GM23338 (cell line): ENCODE results near the gene CARMIL1. TPM values are rescaled to one million over a fixed set of nuclear protein-coding genes. Genes with fewer than 3 reads are reported as not detected.

Experiments
- ATAC-seq: fragments of 200-7000 bp; cut with Tn5 transposase; 3 replicates; pipeline ENCODE4 v1.9.1; 2020
- DNase-seq: peaks from one replicate; pipeline ENCODE4 v3.0.0-alpha.2; 2015; ENCODE audit warnings: low spot score
- H2AFZ ChIP-seq: fragments of 200-600 bp; sonication (generic); 2 replicates; pipeline ENCODE4 v1.8.0; 2016; ENCODE audit warnings: antibody characterized with exemption, mild to moderate bottlenecking, moderate library complexity
- H3F3A ChIP-seq: fragments of 200-600 bp; sonication (generic); replicated peaks from 2 replicates; pipeline ENCODE4 v1.8.0; 2017; ENCODE audit warnings: antibody characterized with exemption, mixed run types, low read depth
- H3K27ac ChIP-seq: fragments of 200-600 bp; sonication (generic); 2 replicates; pipeline ENCODE4 v1.6.1; 2016; ENCODE audit warnings: low read depth
- H3K27me3 ChIP-seq: fragments of 200-600 bp; sonication (generic); 2 replicates; pipeline ENCODE4 v1.8.0; 2016; ENCODE audit warnings: mild to moderate bottlenecking, mixed run types, moderate library complexity; ENCODE audit not compliant: insufficient read depth
- H3K36me3 ChIP-seq: fragments of 200-600 bp; sonication (generic); 2 replicates; pipeline ENCODE4 v1.8.0; 2016; ENCODE audit warnings: mild to moderate bottlenecking; ENCODE audit not compliant: insufficient read depth
- H3K4me1 ChIP-seq: fragments of 200-600 bp; sonication (generic); 2 replicates; pipeline ENCODE4 v1.8.0; 2016; ENCODE audit warnings: mild to moderate bottlenecking, moderate library complexity; ENCODE audit not compliant: insufficient read depth
- H3K4me2 ChIP-seq: fragments of 200-600 bp; sonication (generic); 2 replicates; pipeline ENCODE4 v1.7.1; 2017; ENCODE audit warnings: mixed run types
- H3K4me3 ChIP-seq: fragments of 200-600 bp; sonication (generic); 2 replicates; pipeline ENCODE4 v1.6.1; 2016; ENCODE audit warnings: mixed run types
- H3K79me2 ChIP-seq: fragments of 200-600 bp; sonication (generic); replicated peaks from 2 replicates; pipeline ENCODE4 v1.8.0; 2017; ENCODE audit warnings: mild to moderate bottlenecking; ENCODE audit not compliant: insufficient read depth
- H3K9me2 ChIP-seq: fragments of 200-600 bp; sonication (generic); 2 replicates; pipeline ENCODE4 v1.8.0; 2017; ENCODE audit not compliant: insufficient read depth
- H4K20me1 ChIP-seq: fragments of 200-600 bp; sonication (generic); replicated peaks from 2 replicates; pipeline ENCODE4 v1.8.0; 2017; ENCODE audit warnings: mild to moderate bottlenecking; ENCODE audit not compliant: insufficient read depth
- H3K27ac Mint-ChIP-seq: 2 replicates; pipeline ENCODE4 v1.8.0; 2020; ENCODE audit warnings: inconsistent platforms, mild to moderate bottlenecking, moderate library complexity, mixed read lengths
- H3K27me3 Mint-ChIP-seq: 3 replicates; pipeline ENCODE4 v1.8.0; 2022; ENCODE audit warnings: low read depth, mild to moderate bottlenecking, moderate library complexity, mixed read lengths, inconsistent platforms; ENCODE audit not compliant: insufficient read depth, poor library complexity
- H3K36me3 Mint-ChIP-seq: 3 replicates; pipeline ENCODE4 v1.8.0; 2021; ENCODE audit warnings: low read depth, mild to moderate bottlenecking, inconsistent platforms, moderate library complexity, mixed read lengths
- H3K4me1 Mint-ChIP-seq: 3 replicates; pipeline ENCODE4 v1.8.0; 2020; ENCODE audit warnings: mild to moderate bottlenecking, inconsistent platforms, mixed read lengths
- H3K4me3 Mint-ChIP-seq: 3 replicates; pipeline ENCODE4 v1.8.0; 2021; ENCODE audit warnings: moderate library complexity, mild to moderate bottlenecking, inconsistent platforms, mixed read lengths
- H3K9me3 Mint-ChIP-seq: 3 replicates; pipeline ENCODE4 v1.8.0; 2020; ENCODE audit warnings: moderate library complexity, mild to moderate bottlenecking, inconsistent platforms, mixed read lengths
- CREB1 ChIP-seq: fragments of 250-450 bp; sonication (Bioruptor Pico); IDR thresholded peaks from 2 replicates; pipeline ENCODE4 v1.5.0; 2020; ENCODE audit warnings: low read depth, mild to moderate bottlenecking, moderate library complexity
- EZH2 ChIP-seq: fragments of 200-600 bp; sonication (generic); IDR thresholded peaks from one replicate; pipeline ENCODE4 v1.8.0; 2017; ENCODE audit warnings: antibody characterized with exemption, mild to moderate bottlenecking, low read depth; ENCODE audit not compliant: unreplicated experiment
- EZH2phosphoT487 ChIP-seq: fragments of 200-600 bp; sonication (generic); IDR thresholded peaks from one replicate; pipeline ENCODE4 v1.8.1; 2018; ENCODE audit warnings: antibody characterized with exemption; ENCODE audit not compliant: unreplicated experiment
- JUNB ChIP-seq: IDR thresholded peaks from one replicate; pipeline ENCODE4 v1.6.1; 2016; ENCODE audit warnings: antibody characterized with exemption; ENCODE audit not compliant: unreplicated experiment
- NANOG ChIP-seq: IDR thresholded peaks from 2 replicates; pipeline ENCODE4 v1.6.1; 2016; ENCODE audit warnings: antibody characterized with exemption, borderline replicate concordance
- POLR2AphosphoS5 ChIP-seq: IDR thresholded peaks from 2 replicates; pipeline ENCODE4 v1.6.1; 2016; ENCODE audit warnings: antibody characterized with exemption, low read depth
- STAT1 ChIP-seq: IDR thresholded peaks from one replicate; pipeline ENCODE4 v1.6.1; 2016; ENCODE audit warnings: antibody characterized with exemption; ENCODE audit not compliant: unreplicated experiment
- ZNF114 ChIP-seq: fragments of 250-450 bp; sonication (Bioruptor Pico); IDR thresholded peaks from 2 replicates; pipeline ENCODE4 v1.5.0; 2020; ENCODE audit warnings: mild to moderate bottlenecking, moderate library complexity
- ZNF331 ChIP-seq: fragments of 250-450 bp; sonication (Bioruptor Pico); IDR thresholded peaks from 2 replicates; pipeline ENCODE4 v1.5.0; 2020; ENCODE audit warnings: low read depth, mild to moderate bottlenecking, moderate library complexity
- polyA plus RNA-seq: library from polyadenylated mRNA; unstranded; fragments of >200 nt; fragmentation: Nextera tagmentation; extraction: Ambion mirVana; gene quantifications from 2 replicates; pipeline ENCODE4 v1.2.1, GENCODE V29; 2016
- total RNA-seq: library from RNA; depleted of rRNA; stranded (reverse); fragments of >200 nt; shearing (Covaris generic); gene quantifications from 2 replicates; pipeline ENCODE4 v1.2.3, GENCODE V29; 2014
- TF ChIP-seq, protein P1 (sequence below): fragments of 250-450 bp; sonication (Bioruptor Pico); IDR thresholded peaks from 2 replicates; pipeline ENCODE4 v1.5.0; 2020; ENCODE audit warnings: mild to moderate bottlenecking, moderate library complexity
- TF ChIP-seq, protein P2 (sequence below): IDR thresholded peaks from 2 replicates; pipeline ENCODE4 v1.6.1; 2016; ENCODE audit warnings: antibody characterized with exemption
- TF ChIP-seq, protein P3 (sequence below), 2 experiments: fragments of 200-600 bp in 1 of 2; sonication (generic) in 1 of 2; conservative IDR thresholded peaks; 2 replicates each; pipeline versions ENCODE4 v1.5.1 to v1.6.1; 2016 to 2017; ENCODE audit warnings: antibody characterized with exemption in 2 of 2, low read depth in 2 of 2, mild to moderate bottlenecking in 2 of 2, moderate library complexity in 1 of 2
- TF ChIP-seq, protein P4 (sequence below): IDR thresholded peaks from one replicate; pipeline ENCODE4 v1.6.1; 2018; ENCODE audit warnings: antibody characterized with exemption; ENCODE audit not compliant: unreplicated experiment

CARMIL1 gene
- total and polyA plus RNA-seq, 2 experiments from 2014 or later: 43.2 to 66.9 TPM

DNA sequence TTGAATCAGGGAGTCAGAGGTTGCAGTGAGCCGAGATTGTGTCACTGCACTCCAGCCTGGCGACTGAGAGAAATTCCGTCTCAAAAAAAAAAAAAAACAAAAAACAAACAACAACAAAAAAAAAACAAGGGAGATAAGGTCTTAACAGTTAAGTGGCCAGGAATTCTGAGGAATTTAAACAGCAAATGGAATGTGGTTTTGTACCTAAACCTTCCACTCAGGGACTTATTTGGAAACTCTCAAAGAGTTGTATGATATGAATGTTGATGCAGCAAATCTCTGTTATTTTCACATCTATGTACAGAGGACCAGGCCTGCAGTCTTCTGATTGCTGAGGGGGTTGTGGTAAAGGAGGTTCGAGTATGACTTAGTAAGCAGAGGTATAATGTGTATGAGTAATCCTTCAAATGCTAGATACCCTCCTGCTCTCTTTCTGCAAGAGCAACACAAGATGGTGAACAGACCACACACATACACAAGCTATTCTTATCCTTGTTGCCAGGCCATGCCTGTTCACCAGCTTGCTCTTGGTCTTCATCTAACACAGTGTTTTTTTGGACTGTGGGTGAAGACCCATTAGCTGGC, 197.9 kb downstream of the CARMIL1 start (continued):
- TF ChIP-seq NANOG (no peak), JUNB (no peak), POLR2AphosphoS5 (no peak)

DNA sequence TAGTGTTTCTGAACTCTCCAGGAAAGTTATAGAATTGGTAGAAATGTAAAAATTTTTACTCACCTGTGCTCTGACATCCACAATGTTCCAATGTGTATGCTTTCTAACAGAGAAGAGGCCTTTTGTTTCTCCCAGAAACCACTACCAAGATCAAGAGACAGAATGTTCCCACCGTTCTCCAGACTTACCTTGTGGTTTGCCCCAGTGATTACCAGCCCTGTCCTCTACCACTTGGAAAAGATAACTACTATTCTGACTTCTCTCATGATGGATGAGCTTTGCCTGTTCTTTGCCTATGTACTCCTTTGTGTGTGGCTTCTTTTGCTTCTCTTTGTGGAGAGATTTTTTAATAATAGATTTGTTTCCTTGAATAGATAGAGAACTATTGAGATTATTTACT, 199.8 kb downstream of the CARMIL1 start:
- Mint-ChIP-seq H3K9me3 (no peaks in the 10 kb centered on the region), H3K27ac (0 out of 2 replicates have a peak overlapping the region, but pooled peaks have one; percentile 11), H3K27me3 (no peaks in the 10 kb centered on the region), H3K36me3 (peaks cover 16% of the 10 kb centered on the region; the same call in 2 of the 3 replicates), H3K4me1 (no peaks in the 10 kb centered on the region; the same call in 2 of the 3 replicates), H3K4me3 (no peak overlapping the region)
- H3K27me3 ChIP-seq: no peaks in the 10 kb centered on the region
- no peaks in the 10 kb centered on the region for H3K79me2 ChIP-seq
- no peak overlapping the region for H2AFZ ChIP-seq
- no peak overlapping the region for H3K4me3 ChIP-seq
- H3K9me2 ChIP-seq: no peaks in the 10 kb centered on the region
- H3K36me3 ChIP-seq: 0 out of 2 replicates have a peak, but pooled peaks cover 6% of the 10 kb centered on the region
- H3K27ac ChIP-seq: no peak overlapping the region
- H3K4me1 ChIP-seq: no peaks in the 10 kb centered on the region
- H3F3A ChIP-seq: no peaks in the 10 kb centered on the region
- ATAC-seq: no peak
- H3K4me2 ChIP-seq: no peak overlapping the region
- no peak for DNase-seq
- H4K20me1 ChIP-seq: no peaks in the 10 kb centered on the region
- no peak for TF ChIP-seq CREB1
- TF ChIP-seq ZNF331 (CRISPR knock-in tag): no peak
- TF ChIP-seq, protein P1, sequence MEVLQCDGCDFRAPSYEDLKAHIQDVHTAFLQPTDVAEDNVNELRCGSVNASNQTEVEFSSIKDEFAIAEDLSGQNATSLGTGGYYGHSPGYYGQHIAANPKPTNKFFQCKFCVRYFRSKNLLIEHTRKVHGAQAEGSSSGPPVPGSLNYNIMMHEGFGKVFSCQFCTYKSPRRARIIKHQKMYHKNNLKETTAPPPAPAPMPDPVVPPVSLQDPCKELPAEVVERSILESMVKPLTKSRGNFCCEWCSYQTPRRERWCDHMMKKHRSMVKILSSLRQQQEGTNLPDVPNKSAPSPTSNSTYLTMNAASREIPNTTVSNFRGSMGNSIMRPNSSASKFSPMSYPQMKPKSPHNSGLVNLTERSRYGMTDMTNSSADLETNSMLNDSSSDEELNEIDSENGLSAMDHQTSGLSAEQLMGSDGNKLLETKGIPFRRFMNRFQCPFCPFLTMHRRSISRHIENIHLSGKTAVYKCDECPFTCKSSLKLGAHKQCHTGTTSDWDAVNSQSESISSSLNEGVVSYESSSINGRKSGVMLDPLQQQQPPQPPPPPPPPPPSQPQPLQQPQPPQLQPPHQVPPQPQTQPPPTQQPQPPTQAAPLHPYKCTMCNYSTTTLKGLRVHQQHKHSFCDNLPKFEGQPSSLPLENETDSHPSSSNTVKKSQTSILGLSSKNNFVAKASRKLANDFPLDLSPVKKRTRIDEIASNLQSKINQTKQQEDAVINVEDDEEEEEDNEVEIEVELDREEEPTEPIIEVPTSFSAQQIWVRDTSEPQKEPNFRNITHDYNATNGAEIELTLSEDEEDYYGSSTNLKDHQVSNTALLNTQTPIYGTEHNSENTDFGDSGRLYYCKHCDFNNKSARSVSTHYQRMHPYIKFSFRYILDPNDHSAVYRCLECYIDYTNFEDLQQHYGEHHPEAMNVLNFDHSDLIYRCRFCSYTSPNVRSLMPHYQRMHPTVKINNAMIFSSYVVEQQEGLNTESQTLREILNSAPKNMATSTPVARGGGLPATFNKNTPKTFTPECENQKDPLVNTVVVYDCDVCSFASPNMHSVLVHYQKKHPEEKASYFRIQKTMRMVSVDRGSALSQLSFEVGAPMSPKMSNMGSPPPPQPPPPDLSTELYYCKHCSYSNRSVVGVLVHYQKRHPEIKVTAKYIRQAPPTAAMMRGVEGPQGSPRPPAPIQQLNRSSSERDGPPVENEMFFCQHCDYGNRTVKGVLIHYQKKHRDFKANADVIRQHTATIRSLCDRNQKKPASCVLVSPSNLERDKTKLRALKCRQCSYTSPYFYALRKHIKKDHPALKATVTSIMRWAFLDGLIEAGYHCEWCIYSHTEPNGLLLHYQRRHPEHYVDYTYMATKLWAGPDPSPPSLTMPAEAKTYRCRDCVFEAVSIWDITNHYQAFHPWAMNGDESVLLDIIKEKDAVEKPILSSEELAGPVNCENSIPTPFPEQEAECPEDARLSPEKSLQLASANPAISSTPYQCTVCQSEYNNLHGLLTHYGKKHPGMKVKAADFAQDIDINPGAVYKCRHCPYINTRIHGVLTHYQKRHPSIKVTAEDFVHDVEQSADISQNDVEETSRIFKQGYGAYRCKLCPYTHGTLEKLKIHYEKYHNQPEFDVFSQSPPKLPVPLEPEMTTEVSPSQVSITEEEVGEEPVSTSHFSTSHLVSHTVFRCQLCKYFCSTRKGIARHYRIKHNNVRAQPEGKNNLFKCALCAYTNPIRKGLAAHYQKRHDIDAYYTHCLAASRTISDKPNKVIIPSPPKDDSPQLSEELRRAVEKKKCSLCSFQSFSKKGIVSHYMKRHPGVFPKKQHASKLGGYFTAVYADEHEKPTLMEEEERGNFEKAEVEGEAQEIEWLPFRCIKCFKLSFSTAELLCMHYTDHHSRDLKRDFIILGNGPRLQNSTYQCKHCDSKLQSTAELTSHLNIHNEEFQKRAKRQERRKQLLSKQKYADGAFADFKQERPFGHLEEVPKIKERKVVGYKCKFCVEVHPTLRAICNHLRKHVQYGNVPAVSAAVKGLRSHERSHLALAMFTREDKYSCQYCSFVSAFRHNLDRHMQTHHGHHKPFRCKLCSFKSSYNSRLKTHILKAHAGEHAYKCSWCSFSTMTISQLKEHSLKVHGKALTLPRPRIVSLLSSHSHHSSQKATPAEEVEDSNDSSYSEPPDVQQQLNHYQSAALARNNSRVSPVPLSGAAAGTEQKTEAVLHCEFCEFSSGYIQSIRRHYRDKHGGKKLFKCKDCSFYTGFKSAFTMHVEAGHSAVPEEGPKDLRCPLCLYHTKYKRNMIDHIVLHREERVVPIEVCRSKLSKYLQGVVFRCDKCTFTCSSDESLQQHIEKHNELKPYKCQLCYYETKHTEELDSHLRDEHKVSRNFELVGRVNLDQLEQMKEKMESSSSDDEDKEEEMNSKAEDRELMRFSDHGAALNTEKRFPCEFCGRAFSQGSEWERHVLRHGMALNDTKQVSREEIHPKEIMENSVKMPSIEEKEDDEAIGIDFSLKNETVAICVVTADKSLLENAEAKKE (CRISPR knock-in tag): no peak
- no peak for TF ChIP-seq EZH2phosphoT487
- TF ChIP-seq, protein P2, sequence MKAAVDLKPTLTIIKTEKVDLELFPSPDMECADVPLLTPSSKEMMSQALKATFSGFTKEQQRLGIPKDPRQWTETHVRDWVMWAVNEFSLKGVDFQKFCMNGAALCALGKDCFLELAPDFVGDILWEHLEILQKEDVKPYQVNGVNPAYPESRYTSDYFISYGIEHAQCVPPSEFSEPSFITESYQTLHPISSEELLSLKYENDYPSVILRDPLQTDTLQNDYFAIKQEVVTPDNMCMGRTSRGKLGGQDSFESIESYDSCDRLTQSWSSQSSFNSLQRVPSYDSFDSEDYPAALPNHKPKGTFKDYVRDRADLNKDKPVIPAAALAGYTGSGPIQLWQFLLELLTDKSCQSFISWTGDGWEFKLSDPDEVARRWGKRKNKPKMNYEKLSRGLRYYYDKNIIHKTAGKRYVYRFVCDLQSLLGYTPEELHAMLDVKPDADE: no peak
- no peak for TF ChIP-seq STAT1
- TF ChIP-seq EZH2: no peak
- no peak for TF ChIP-seq POLR2AphosphoS5
- no peak for TF ChIP-seq JUNB
- TF ChIP-seq ZNF114 (CRISPR knock-in tag): no peak
- TF ChIP-seq, protein P3, sequence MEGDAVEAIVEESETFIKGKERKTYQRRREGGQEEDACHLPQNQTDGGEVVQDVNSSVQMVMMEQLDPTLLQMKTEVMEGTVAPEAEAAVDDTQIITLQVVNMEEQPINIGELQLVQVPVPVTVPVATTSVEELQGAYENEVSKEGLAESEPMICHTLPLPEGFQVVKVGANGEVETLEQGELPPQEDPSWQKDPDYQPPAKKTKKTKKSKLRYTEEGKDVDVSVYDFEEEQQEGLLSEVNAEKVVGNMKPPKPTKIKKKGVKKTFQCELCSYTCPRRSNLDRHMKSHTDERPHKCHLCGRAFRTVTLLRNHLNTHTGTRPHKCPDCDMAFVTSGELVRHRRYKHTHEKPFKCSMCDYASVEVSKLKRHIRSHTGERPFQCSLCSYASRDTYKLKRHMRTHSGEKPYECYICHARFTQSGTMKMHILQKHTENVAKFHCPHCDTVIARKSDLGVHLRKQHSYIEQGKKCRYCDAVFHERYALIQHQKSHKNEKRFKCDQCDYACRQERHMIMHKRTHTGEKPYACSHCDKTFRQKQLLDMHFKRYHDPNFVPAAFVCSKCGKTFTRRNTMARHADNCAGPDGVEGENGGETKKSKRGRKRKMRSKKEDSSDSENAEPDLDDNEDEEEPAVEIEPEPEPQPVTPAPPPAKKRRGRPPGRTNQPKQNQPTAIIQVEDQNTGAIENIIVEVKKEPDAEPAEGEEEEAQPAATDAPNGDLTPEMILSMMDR (conservative IDR thresholded peaks at IDR 0.05; ENCODE audit: low read depth in 2 of 2): no peak
- TF ChIP-seq, protein P4, sequence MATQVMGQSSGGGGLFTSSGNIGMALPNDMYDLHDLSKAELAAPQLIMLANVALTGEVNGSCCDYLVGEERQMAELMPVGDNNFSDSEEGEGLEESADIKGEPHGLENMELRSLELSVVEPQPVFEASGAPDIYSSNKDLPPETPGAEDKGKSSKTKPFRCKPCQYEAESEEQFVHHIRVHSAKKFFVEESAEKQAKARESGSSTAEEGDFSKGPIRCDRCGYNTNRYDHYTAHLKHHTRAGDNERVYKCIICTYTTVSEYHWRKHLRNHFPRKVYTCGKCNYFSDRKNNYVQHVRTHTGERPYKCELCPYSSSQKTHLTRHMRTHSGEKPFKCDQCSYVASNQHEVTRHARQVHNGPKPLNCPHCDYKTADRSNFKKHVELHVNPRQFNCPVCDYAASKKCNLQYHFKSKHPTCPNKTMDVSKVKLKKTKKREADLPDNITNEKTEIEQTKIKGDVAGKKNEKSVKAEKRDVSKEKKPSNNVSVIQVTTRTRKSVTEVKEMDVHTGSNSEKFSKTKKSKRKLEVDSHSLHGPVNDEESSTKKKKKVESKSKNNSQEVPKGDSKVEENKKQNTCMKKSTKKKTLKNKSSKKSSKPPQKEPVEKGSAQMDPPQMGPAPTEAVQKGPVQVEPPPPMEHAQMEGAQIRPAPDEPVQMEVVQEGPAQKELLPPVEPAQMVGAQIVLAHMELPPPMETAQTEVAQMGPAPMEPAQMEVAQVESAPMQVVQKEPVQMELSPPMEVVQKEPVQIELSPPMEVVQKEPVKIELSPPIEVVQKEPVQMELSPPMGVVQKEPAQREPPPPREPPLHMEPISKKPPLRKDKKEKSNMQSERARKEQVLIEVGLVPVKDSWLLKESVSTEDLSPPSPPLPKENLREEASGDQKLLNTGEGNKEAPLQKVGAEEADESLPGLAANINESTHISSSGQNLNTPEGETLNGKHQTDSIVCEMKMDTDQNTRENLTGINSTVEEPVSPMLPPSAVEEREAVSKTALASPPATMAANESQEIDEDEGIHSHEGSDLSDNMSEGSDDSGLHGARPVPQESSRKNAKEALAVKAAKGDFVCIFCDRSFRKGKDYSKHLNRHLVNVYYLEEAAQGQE: no peak
- no peak for TF ChIP-seq NANOG
